Ovary (tissue), 9 donors: ENCODE results near the gene DGUOK. TPM values are rescaled to one million over a fixed set of nuclear protein-coding genes. Genes with fewer than 3 reads are reported as not detected.

Source experiments
- DNase-seq, 5 donors: peaks; one replicate each; pipeline ENCODE4 v3.0.0-alpha.2; 2019 to 2020
- H3K27ac ChIP-seq, 2 donors: fragments of 200-600 bp; one replicate each; pipeline versions ENCODE4 v1.5.1 to v1.8.0; 2019 to 2022
- H3K27me3 ChIP-seq: fragments of 200-600 bp; one replicate; pipeline ENCODE4 v1.8.0; 2022
- H3K36me3 ChIP-seq: fragments of 200-600 bp; sonication (generic); one replicate; pipeline ENCODE4 v1.5.1; 2019
- H3K4me1 ChIP-seq: one replicate; pipeline ENCODE4 v1.8.1; 2013; ENCODE audit warnings: mild to moderate bottlenecking, moderate library complexity; ENCODE audit not compliant: insufficient read depth
- H3K4me3 ChIP-seq: fragments of 200-600 bp; sonication (generic); one replicate; pipeline ENCODE4 v1.5.1; 2017
- H3K9me3 ChIP-seq, 2 donors: fragments of 200-600 bp in 1 of 2; sonication (generic) in 1 of 2; one replicate each; pipeline versions ENCODE4 v1.5.1 to v1.8.1; 2013 to 2019; ENCODE audit warnings: mild to moderate bottlenecking in 1 of 2, moderate library complexity in 1 of 2
- CTCF ChIP-seq, 3 donors: fragments of 450-650 bp in 2 of 3; fragments of 200-600 bp in 1 of 3; IDR thresholded peaks; one replicate each; pipeline versions ENCODE4 v1.5.1 to v1.8.0; 2016 to 2022; ENCODE audit warnings: antibody characterized with exemption in 3 of 3, mild to moderate bottlenecking in 1 of 3
- EP300 ChIP-seq: sonication (generic); formaldehyde crosslinking; IDR thresholded peaks from one replicate; pipeline ENCODE4 v1.6.1; 2017; ENCODE audit warnings: antibody characterized with exemption
- POLR2A ChIP-seq: fragments of 450-650 bp; IDR thresholded peaks from one replicate; pipeline ENCODE4 v1.6.1; 2017; ENCODE audit warnings: antibody characterized with exemption, mild to moderate bottlenecking, moderate library complexity
- WGBS, 3 donors: extraction: QIAGEN DNeasy Blood & Tissue Kit in 1 of 3; methylation state at CpG; one replicate each; pipeline versions ENCODE4 v1.1.5 to v1.1.7; 2013 to 2017; 5-methylcytosine and 5-hydroxymethylcytosine counted together
- intact Hi-C, 4 donors: fragments of 100-400 bp; cut with DNase I; formaldehyde crosslinking; loops; one replicate each; pipeline versions ENCODE4 v1.11.0 to v1.15.1; 2022 to 2023
- polyA plus RNA-seq, 2 donors: library from polyadenylated mRNA; stranded (reverse); fragments of 200-250 nt in 1 of 2; fragments of 350-450 nt in 1 of 2; fragmentation: Illumina TruSeq in 1 of 2; extraction: RNeasy Lipid Tissue Mini Kit (QIAGEN cat#74804) in 1 of 2; gene quantifications; one replicate each; pipeline ENCODE4 v1.2.3, GENCODE V29; 2013 to 2014
- total RNA-seq, 7 donors: library from RNA; depleted of rRNA in 2 of 7; stranded (reverse); fragments of >200 nt in 2 of 7; fragmentation: NEBNext Ultra II Directional in 3 of 7; extraction: Animal tissue kit (Norgen Biotek cat#: 25700) in 3 of 7; gene quantifications; one replicate each; pipeline versions ENCODE4 v1.1.0 to v1.2.4, GENCODE V29; 2016 to 2023
- donor health status: DM: no; HTN: no; CAD: no; lungs with moderate emphysema.
- donor health status: DM: no; HTN: no; CAD: no.
- donor health status: Bipolar disorder and iron deficiency.
- donor health status: DM: yes; HTN: yes; CAD: no.
- donor health status: DM: no; HTN: no; CAD: no.
- donor health status: DM: yes; HTN: yes; CAD: no.

Gene DGUOK
- total and polyA plus RNA-seq, 9 donors: 45.8 to 84.1 (median 57.4) TPM

GRCh38 chr2:74003494-74004211 is 77.0 kb downstream of the DGUOK start:
- no peaks in the 10 kb centered on the region for H3K36me3 ChIP-seq
- no peaks in the 10 kb centered on the region for H3K27me3 ChIP-seq
- no peak overlapping the region for H3K27ac ChIP-seq
- intact Hi-C loops: loop anchor here in 1 of 4 donors (5.0 to 10.0 kb wide), 2 partner anchors 76 to 179 kb away; partner anchors contain the start of genes DGUOK and STAMBP
- peaks cover 37% of the 10 kb centered on the region for H3K4me1 ChIP-seq
- H3K9me3 ChIP-seq: no peaks in the 10 kb centered on the region
- WGBS, 3 donors: 14 to 23% (median 15%) methylated on average over 16 of the region's 16 CpGs
- peak in 4 of 5 donors; percentile 48 to 76 (median 58) for DNase-seq
- H3K4me3 ChIP-seq: peak overlapping the region; percentile 66
- TF ChIP-seq POLR2A (no peak), CTCF (IDR thresholded peaks at IDR 0.05) (no peak), EP300 (no peak)

GRCh38 chr2:74004212-74005182 is 77.8 kb downstream of the DGUOK start:
- H3K9me3 ChIP-seq: no peaks in the 10 kb centered on the region
- 72 to 78% (median 77%) methylated on average over 18 of the region's 18 CpGs for WGBS, 3 donors
- no peaks in the 10 kb centered on the region for H3K36me3 ChIP-seq
- intact Hi-C loops: loop anchor here in 1 of 4 donors (5.0 to 10.0 kb wide), 2 partner anchors 77 to 180 kb away; partner anchors contain the start of genes DGUOK and STAMBP
- no peak overlapping the region for H3K27ac ChIP-seq
- H3K4me1 ChIP-seq: peaks cover 42% of the 10 kb centered on the region
- no peaks in the 10 kb centered on the region for H3K27me3 ChIP-seq
- DNase-seq: no peak
- no peak overlapping the region for H3K4me3 ChIP-seq
- TF ChIP-seq EP300 (no peak), POLR2A (no peak)

- WGBS, 3 donors: 27 to 56% (median 40%) methylated on average over 8 of the region's 8 CpGs
- Histone ChIP-seq H3K36me3 (no peaks in the 10 kb centered on the region), H3K27ac (no peak overlapping the region), H3K4me1 (peaks cover 43% of the 10 kb centered on the region), H3K27me3 (no peaks in the 10 kb centered on the region), H3K4me3 (no peak overlapping the region), H3K9me3 (no peaks in the 10 kb centered on the region)
- DNase-seq: peak in 1 of 5 donors; percentile 48
- intact Hi-C loops: loop anchor here in 1 of 4 donors (10.0 kb wide), 1 partner anchor 181 kb away; the partner anchor contains the start of gene STAMBP
- TF ChIP-seq POLR2A (no peak), CTCF (IDR thresholded peaks at IDR 0.05) (no peak), EP300 (no peak)
Observed at GRCh38 chr2:74005786-74006185, 79.1 kb downstream of the DGUOK start.

GRCh38 chr2:74006459-74006858 is 79.8 kb downstream of the DGUOK start:
- no peaks in the 10 kb centered on the region for H3K9me3 ChIP-seq
- H3K27ac ChIP-seq: no peak overlapping the region
- no peaks in the 10 kb centered on the region for H3K27me3 ChIP-seq
- peak; percentile 62 to 85 (median 78) for DNase-seq
- H3K4me3 ChIP-seq: no peak overlapping the region
- H3K4me1 ChIP-seq: peaks cover 43% of the 10 kb centered on the region
- intact Hi-C loops: loop anchor here in 1 of 4 donors (10.0 kb wide), 1 partner anchor 182 kb away; the partner anchor contains the start of gene STAMBP
- 4 to 15% (median 6%) methylated on average over 7 of the region's 7 CpGs for WGBS, 3 donors
- TF ChIP-seq EP300 (no peak), CTCF (IDR thresholded peaks at IDR 0.05) (no peak), POLR2A (no peak)
- no peaks in the 10 kb centered on the region for H3K36me3 ChIP-seq
